Uterus (tissue), 2 donors: Measurements from ENCODE around the gene MAGEA11.

Source experiments
- POLR2A ChIP-seq, 2 donors: fragments of 450-650 bp; IDR thresholded peaks; one replicate each; pipeline ENCODE4 v1.6.1; 2016; ENCODE audit warnings: antibody characterized with exemption in 2 of 2, mild to moderate bottlenecking in 1 of 2, moderate library complexity in 1 of 2
- TF ChIP-seq, protein P1 (sequence below), 4 experiments: fragments of 200-600 bp in 2 of 4; fragments of 450-650 bp in 2 of 4; sonication (generic) in 2 of 4; IDR thresholded peaks; one replicate each; pipeline ENCODE4 v1.5.1; 2016 to 2019; ENCODE audit warnings: antibody characterized with exemption in 4 of 4, mild to moderate bottlenecking in 2 of 4, moderate library complexity in 1 of 4

DNA sequence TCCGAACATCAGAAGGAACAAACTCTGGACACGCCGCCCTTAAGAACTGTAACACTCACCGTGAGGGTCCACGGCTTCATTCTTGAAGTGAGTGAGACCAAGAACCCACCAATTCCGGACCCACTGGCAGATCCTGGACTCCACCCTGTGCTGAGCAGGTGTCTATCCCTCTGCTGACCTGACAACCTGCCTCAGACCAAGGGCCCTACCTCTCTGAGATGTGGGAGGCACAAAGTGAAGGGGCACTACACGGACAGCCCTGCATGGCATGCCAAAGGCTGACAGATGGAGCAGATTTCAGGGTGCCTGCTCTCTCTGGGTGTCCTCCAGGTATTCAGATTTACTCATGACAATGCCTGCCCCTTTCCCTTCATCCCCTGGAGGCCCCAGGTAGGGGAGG is 48.0 kb downstream of the MAGEA11 start:
- TF ChIP-seq, protein P1, sequence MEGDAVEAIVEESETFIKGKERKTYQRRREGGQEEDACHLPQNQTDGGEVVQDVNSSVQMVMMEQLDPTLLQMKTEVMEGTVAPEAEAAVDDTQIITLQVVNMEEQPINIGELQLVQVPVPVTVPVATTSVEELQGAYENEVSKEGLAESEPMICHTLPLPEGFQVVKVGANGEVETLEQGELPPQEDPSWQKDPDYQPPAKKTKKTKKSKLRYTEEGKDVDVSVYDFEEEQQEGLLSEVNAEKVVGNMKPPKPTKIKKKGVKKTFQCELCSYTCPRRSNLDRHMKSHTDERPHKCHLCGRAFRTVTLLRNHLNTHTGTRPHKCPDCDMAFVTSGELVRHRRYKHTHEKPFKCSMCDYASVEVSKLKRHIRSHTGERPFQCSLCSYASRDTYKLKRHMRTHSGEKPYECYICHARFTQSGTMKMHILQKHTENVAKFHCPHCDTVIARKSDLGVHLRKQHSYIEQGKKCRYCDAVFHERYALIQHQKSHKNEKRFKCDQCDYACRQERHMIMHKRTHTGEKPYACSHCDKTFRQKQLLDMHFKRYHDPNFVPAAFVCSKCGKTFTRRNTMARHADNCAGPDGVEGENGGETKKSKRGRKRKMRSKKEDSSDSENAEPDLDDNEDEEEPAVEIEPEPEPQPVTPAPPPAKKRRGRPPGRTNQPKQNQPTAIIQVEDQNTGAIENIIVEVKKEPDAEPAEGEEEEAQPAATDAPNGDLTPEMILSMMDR (IDR thresholded peaks at IDR 0.05): no peak
- TF ChIP-seq POLR2A (IDR thresholded peaks at IDR 0.05): no peak
